Endothelial cell of umbilical vein (primary cell): Measurements from ENCODE around the gene TNRC6C. TPM values are rescaled to one million over a fixed set of nuclear protein-coding genes. Genes with fewer than 3 reads are reported as not detected.

ENCODE experiments used
- BruUV-seq: library from RNA; stranded (reverse); fragments of 400-500 nt; replicated peaks from 2 replicates; lab custom pipeline; 2021; lab: Mats Ljungman, UMichigan
- CTCF ChIA-PET: fragments of 300-600, 350-600 bp; sonication (Branson Sonifier 250); formaldehyde crosslinking; loops from one replicate; lab custom pipeline; 2021; ENCODE audit warnings: antibody characterized with exemption, inconsistent platforms; lab: Charles Lee
- POLR2A ChIA-PET: fragments of 300-600, 350-600 bp; sonication (Branson Sonifier 250); formaldehyde crosslinking; loops from one replicate; lab custom pipeline; 2021; ENCODE audit warnings: antibody characterized with exemption, inconsistent platforms; lab: Charles Lee
- DNase-seq: peaks from one replicate; pipeline ENCODE4 v3.0.0-alpha.2; 2011; ENCODE audit warnings: low read depth, low spot score
- FAIRE-seq: peaks from 2 replicates; lab custom pipeline; 2011; peaks lifted over from hg19 to GRCh38; lab: Jason Lieb, UNC
- H2AFZ ChIP-seq: 2 replicates; pipeline ENCODE4 v1.6.0; 2012; ENCODE audit warnings: low read depth, low read length, control low read depth, inconsistent platforms
- H3K27ac ChIP-seq: 2 replicates; pipeline ENCODE4 v1.5.1; 2011; ENCODE audit warnings: low read depth, mild to moderate bottlenecking, control low read depth, low read length, moderate library complexity; ENCODE audit not compliant: insufficient read depth
- H3K27me3 ChIP-seq, 2 experiments: 2 replicates each; pipeline versions ENCODE4 v1.6.0 to v1.6.1; 2011; ENCODE audit warnings: low read length in 2 of 2, mixed read lengths in 1 of 2; ENCODE audit not compliant: control insufficient read depth in 2 of 2, insufficient read depth in 2 of 2
- H3K36me3 ChIP-seq, 2 experiments: 2 replicates in 1 of 2; 3 replicates in 1 of 2; pipeline ENCODE4 v1.5.1; 2011; ENCODE audit warnings: low read length in 2 of 2, mild to moderate bottlenecking in 1 of 2, moderate library complexity in 1 of 2; ENCODE audit not compliant: control insufficient read depth in 2 of 2, insufficient read depth in 2 of 2; ENCODE audit errors: extremely low read depth in 1 of 2
- H3K4me1 ChIP-seq: 3 replicates; pipeline ENCODE4 v1.5.1; 2011; ENCODE audit warnings: mild to moderate bottlenecking, low read length; ENCODE audit not compliant: control insufficient read depth, insufficient read depth; ENCODE audit errors: extremely low read depth
- H3K4me2 ChIP-seq: 2 replicates; pipeline ENCODE4 v1.6.1; 2011; ENCODE audit warnings: low read length, control low read depth, mixed read lengths; ENCODE audit not compliant: insufficient read depth
- H3K4me3 ChIP-seq, 3 experiments: fragments of 200-600 bp in 1 of 3; sonication (generic), shearing (Covaris generic) in 1 of 3; replicated peaks in 1 of 3; 2 replicates each; pipeline ENCODE4 v1.5.1; 2011 to 2016; ENCODE audit warnings: control low read depth in 3 of 3, low read length in 3 of 3, mild to moderate bottlenecking in 2 of 3, inconsistent platforms in 1 of 3, low read depth in 1 of 3, moderate library complexity in 1 of 3; ENCODE audit not compliant: insufficient read depth in 1 of 3
- H3K79me2 ChIP-seq: 2 replicates; pipeline ENCODE4 v1.6.0; 2012; ENCODE audit warnings: low read length, inconsistent platforms; ENCODE audit not compliant: control insufficient read depth, insufficient read depth
- H3K9ac ChIP-seq: replicated peaks from 2 replicates; pipeline ENCODE3; 2011; ENCODE audit warnings: low read length, control low read depth; ENCODE audit not compliant: insufficient read depth; ENCODE audit errors: extremely low read depth
- H3K9me1 ChIP-seq: replicated peaks from 3 replicates; pipeline ENCODE4 v1.6.0; 2011; ENCODE audit warnings: mild to moderate bottlenecking, low read length; ENCODE audit not compliant: control insufficient read depth, insufficient read depth; ENCODE audit errors: extremely low read depth
- H3K9me3 ChIP-seq: replicated peaks from 2 replicates; pipeline ENCODE4 v1.5.1; 2012; ENCODE audit warnings: low read length, inconsistent platforms; ENCODE audit not compliant: control insufficient read depth, insufficient read depth
- H4K20me1 ChIP-seq: replicated peaks from 2 replicates; pipeline ENCODE3; 2011; ENCODE audit warnings: mild to moderate bottlenecking, low read length; ENCODE audit not compliant: control insufficient read depth, insufficient read depth; ENCODE audit errors: extremely low read depth
- EZH2 ChIP-seq: IDR thresholded peaks from 2 replicates; pipeline ENCODE4 v1.6.1; 2012; ENCODE audit warnings: borderline replicate concordance, low read depth, mild to moderate bottlenecking, moderate library complexity, low read length, inconsistent platforms; ENCODE audit not compliant: severe bottlenecking
- FOS ChIP-seq: IDR thresholded peaks from 2 replicates; pipeline ENCODE4 v1.6.1; 2011; ENCODE audit warnings: mild to moderate bottlenecking, low read length, moderate library complexity, borderline replicate concordance; ENCODE audit not compliant: insufficient read depth
- GATA2 ChIP-seq: IDR thresholded peaks from 2 replicates; pipeline ENCODE4 v1.7.0; 2011; ENCODE audit warnings: low read depth, mild to moderate bottlenecking, moderate library complexity, mixed read lengths, low read length; ENCODE audit not compliant: insufficient read length, insufficient read depth
- JUN ChIP-seq: IDR thresholded peaks from 2 replicates; pipeline ENCODE4 v1.6.1; 2011; ENCODE audit warnings: borderline replicate concordance, low read depth; ENCODE audit not compliant: insufficient read length, insufficient read depth
- MYC ChIP-seq: IDR thresholded peaks from one replicate; pipeline ENCODE4 v1.6.1; 2011; ENCODE audit warnings: mild to moderate bottlenecking, low read depth, low read length
- POLR2A ChIP-seq: IDR thresholded peaks from 2 replicates; pipeline ENCODE4 v1.6.1; 2012; ENCODE audit warnings: low read depth, mild to moderate bottlenecking, control low read depth, low read length
- POLR2AphosphoS5 ChIP-seq: IDR thresholded peaks from 2 replicates; pipeline ENCODE4 v1.6.1; 2012; ENCODE audit warnings: low read depth, mild to moderate bottlenecking, control low read depth, low read length, moderate library complexity; ENCODE audit not compliant: insufficient read depth
- dilution Hi-C: fragments of 300-500 bp; cut with MboI; formaldehyde crosslinking; loops from one replicate; pipeline ENCODE4 v1.15.0; 2019; ENCODE audit warnings: low sequenced_read_pairs; ENCODE audit not compliant: extremely low pct_ligation_motif_present
- intact Hi-C: fragments of 100-400 bp; cut with micrococcal nuclease; formaldehyde crosslinking; loops from one replicate; pipeline ENCODE4 v1.10.0; 2022
- polyA plus RNA-seq, 4 experiments: library from polyadenylated mRNA; depleted of rRNA in 3 of 4; stranded (reverse) in 3 of 4; unstranded in 1 of 4; fragments of >200 nt; gene quantifications; 2 replicates each; pipeline versions ENCODE4 v1.2.1 to v1.2.3, GENCODE V29; 2011 to 2012; ENCODE audit warnings: missing spikeins in 1 of 4
- total RNA-seq: library from RNA; stranded (reverse); gene quantifications from 2 replicates; pipeline ENCODE4 v1.2.3, GENCODE V29; 2021
- TF ChIP-seq, protein P1 (sequence below), 2 donors: IDR thresholded peaks; 1 replicate in 1 of 2; 2 replicates in 1 of 2; pipeline ENCODE4 v1.5.1; 2011; ENCODE audit warnings: low read length in 2 of 2, mild to moderate bottlenecking in 2 of 2, moderate library complexity in 2 of 2, control low read depth in 1 of 2, inconsistent platforms in 1 of 2, low read depth in 1 of 2; ENCODE audit not compliant: insufficient read depth in 1 of 2; ENCODE audit errors: extremely low read depth in 1 of 2
- TF ChIP-seq, protein P2 (sequence below): IDR thresholded peaks from 2 replicates; pipeline ENCODE4 v1.6.1; 2011; ENCODE audit not compliant: insufficient read depth, insufficient read length

Gene TNRC6C
- total and polyA plus RNA-seq, 2 donors (not counting 3 experiments of a cell fraction or from before 2014, with no cell fraction given) = 2.1 to 17.5 TPM

GRCh38 chr17:78089576-78090281 is 131.2 kb downstream of the TNRC6C start:
- no peak overlapping the region for H3K27ac ChIP-seq
- no peak overlapping the region for H3K4me3 ChIP-seq
- TF ChIP-seq POLR2AphosphoS5 = no peak
- TF ChIP-seq POLR2A = no peak
- no peak for TF ChIP-seq EZH2
- TF ChIP-seq, protein P1, sequence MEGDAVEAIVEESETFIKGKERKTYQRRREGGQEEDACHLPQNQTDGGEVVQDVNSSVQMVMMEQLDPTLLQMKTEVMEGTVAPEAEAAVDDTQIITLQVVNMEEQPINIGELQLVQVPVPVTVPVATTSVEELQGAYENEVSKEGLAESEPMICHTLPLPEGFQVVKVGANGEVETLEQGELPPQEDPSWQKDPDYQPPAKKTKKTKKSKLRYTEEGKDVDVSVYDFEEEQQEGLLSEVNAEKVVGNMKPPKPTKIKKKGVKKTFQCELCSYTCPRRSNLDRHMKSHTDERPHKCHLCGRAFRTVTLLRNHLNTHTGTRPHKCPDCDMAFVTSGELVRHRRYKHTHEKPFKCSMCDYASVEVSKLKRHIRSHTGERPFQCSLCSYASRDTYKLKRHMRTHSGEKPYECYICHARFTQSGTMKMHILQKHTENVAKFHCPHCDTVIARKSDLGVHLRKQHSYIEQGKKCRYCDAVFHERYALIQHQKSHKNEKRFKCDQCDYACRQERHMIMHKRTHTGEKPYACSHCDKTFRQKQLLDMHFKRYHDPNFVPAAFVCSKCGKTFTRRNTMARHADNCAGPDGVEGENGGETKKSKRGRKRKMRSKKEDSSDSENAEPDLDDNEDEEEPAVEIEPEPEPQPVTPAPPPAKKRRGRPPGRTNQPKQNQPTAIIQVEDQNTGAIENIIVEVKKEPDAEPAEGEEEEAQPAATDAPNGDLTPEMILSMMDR (IDR thresholded peaks at IDR 0.05; ENCODE audit: extremely low read depth in 1 of 2, insufficient read depth in 1 of 2, low read depth in 1 of 2, low read length in 2 of 2) = no peak
- TF ChIP-seq, protein P2, sequence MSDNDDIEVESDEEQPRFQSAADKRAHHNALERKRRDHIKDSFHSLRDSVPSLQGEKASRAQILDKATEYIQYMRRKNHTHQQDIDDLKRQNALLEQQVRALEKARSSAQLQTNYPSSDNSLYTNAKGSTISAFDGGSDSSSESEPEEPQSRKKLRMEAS = no peak
- TF ChIP-seq MYC = no peak
- TF ChIP-seq GATA2 = no peak
- no peak for TF ChIP-seq JUN
- TF ChIP-seq FOS = no peak
- H3K9ac ChIP-seq = no peak overlapping the region
- FAIRE-seq = no peak
- CTCF ChIA-PET = interaction anchor here (1.1 to 2.5 kb wide), 3 partner anchors 19 to 161 kb away, joined by 3 to 7 read pairs (median 3); no protein-coding TSS in a partner anchor
- no peaks in the 10 kb centered on the region for H3K27me3 ChIP-seq
- no peaks in the 10 kb centered on the region for H3K9me3 ChIP-seq
- POLR2A ChIA-PET = no interaction called here
- no peaks in the 10 kb centered on the region for H3K4me1 ChIP-seq
- no TSS peak for BruUV-seq
- peak; percentile 8 for DNase-seq
- intact Hi-C loops (no loop called here), dilution Hi-C loops (no loop called here)
- H3K36me3 ChIP-seq = peaks cover 9 to 32% of the 10 kb centered on the region in 2 experiments
- no peak overlapping the region for H2AFZ ChIP-seq
- no peak overlapping the region for H3K4me2 ChIP-seq
- H3K9me1 ChIP-seq = no peaks in the 10 kb centered on the region
- H3K79me2 ChIP-seq = no peaks in the 10 kb centered on the region
- H4K20me1 ChIP-seq = no peaks in the 10 kb centered on the region
